SU-DHL-6 (cell line): Measurements from ENCODE around the gene VPS52.

Experiments
- CTCF ChIP-seq: fragments of 200-600 bp; sonication (generic); IDR thresholded peaks from one replicate; pipeline ENCODE4 v1.5.1; 2017; ENCODE audit warnings: antibody characterized with exemption, mild to moderate bottlenecking, low read length, moderate library complexity; ENCODE audit not compliant: insufficient read depth, poor library complexity, severe bottlenecking
- EZH2phosphoT487 ChIP-seq: fragments of 200-600 bp; sonication (generic), shearing (Covaris generic); conservative IDR thresholded peaks from 2 replicates; pipeline ENCODE4 v1.6.1; 2018; ENCODE audit warnings: mild to moderate bottlenecking, antibody characterized with exemption, low read length, moderate library complexity, mixed read lengths

GRCh38 chr6:33320315-33321181 is 48.9 kb upstream of the VPS52 start:
- TF ChIP-seq CTCF (no peak), EZH2phosphoT487 (no peak)
